Stomach (tissue), 9 donors: Measurements from ENCODE around the gene TK2. TPM values are rescaled to one million over a fixed set of nuclear protein-coding genes. Genes with fewer than 3 reads are reported as not detected.

Source experiments
- DNase-seq, 2 donors: peaks; one replicate each; pipeline versions ENCODE4 v3.0.0 to v3.0.0-alpha.2; 2013 to 2019
- H3K27ac ChIP-seq, 5 donors: fragments of 200-600 bp in 4 of 5; sonication (generic) in 4 of 5; one replicate each; pipeline ENCODE4 v1.5.1; 2013 to 2019; ENCODE audit warnings: mild to moderate bottlenecking in 1 of 5, moderate library complexity in 1 of 5
- H3K27me3 ChIP-seq, 3 donors: fragments of 200-600 bp; sonication (generic); one replicate each; pipeline ENCODE4 v1.5.1; 2017 to 2019; ENCODE audit warnings: mixed run types in 1 of 3
- H3K36me3 ChIP-seq, 4 donors: fragments of 200-600 bp; sonication (generic); 1 replicate in 3 of 4; 2 replicates in 1 of 4; pipeline ENCODE4 v1.5.1; 2016 to 2019
- H3K4me1 ChIP-seq, 4 donors: fragments of 200-600 bp; sonication (generic); one replicate each; pipeline ENCODE4 v1.5.1; 2016 to 2019
- H3K4me3 ChIP-seq, 4 donors: fragments of 200-600 bp; sonication (generic) in 3 of 4; one replicate each; pipeline ENCODE4 v1.5.1; 2016 to 2019; ENCODE audit warnings: mild to moderate bottlenecking in 1 of 4
- H3K9me3 ChIP-seq, 4 donors: fragments of 200-600 bp; sonication (generic); one replicate each; pipeline ENCODE4 v1.5.1; 2016 to 2019
- CTCF ChIP-seq, 7 experiments: fragments of 450-650 bp in 4 of 7; fragments of 200-600 bp in 3 of 7; sonication (generic) in 3 of 7; IDR thresholded peaks; one replicate each; pipeline ENCODE4 v1.5.1; 2016 to 2019; ENCODE audit warnings: antibody characterized with exemption in 7 of 7, control low read depth in 2 of 7, mild to moderate bottlenecking in 1 of 7
- EP300 ChIP-seq: sonication (generic); formaldehyde crosslinking; IDR thresholded peaks from one replicate; pipeline ENCODE4 v1.6.1; 2017; ENCODE audit warnings: antibody characterized with exemption
- POLR2A ChIP-seq, 4 donors: fragments of 450-650 bp; IDR thresholded peaks; one replicate each; pipeline ENCODE4 v1.6.1; 2016; ENCODE audit warnings: antibody characterized with exemption in 4 of 4, control low read depth in 2 of 4, mild to moderate bottlenecking in 1 of 4, moderate library complexity in 1 of 4
- POLR2AphosphoS5 ChIP-seq, 3 donors: sonication (generic); formaldehyde crosslinking; IDR thresholded peaks; one replicate each; pipeline ENCODE4 v1.6.1; 2016; ENCODE audit warnings: antibody characterized with exemption in 3 of 3
- WGBS, 5 donors: extraction: QIAGEN DNeasy Blood & Tissue Kit in 3 of 5; methylation state at CpG; one replicate each; pipeline versions ENCODE4 v1.1.5 to v1.1.7; 2013 to 2018; 5-methylcytosine and 5-hydroxymethylcytosine counted together
- intact Hi-C: fragments of 100-400 bp; cut with DNase I; formaldehyde crosslinking; loops from one replicate; pipeline ENCODE4 v1.15.1; 2023; ENCODE audit warnings: low total_unique reads
- polyA plus RNA-seq, 3 donors: library from polyadenylated mRNA; stranded (reverse); fragments of 200-250 nt; gene quantifications; one replicate each; pipeline ENCODE4 v1.2.3, GENCODE V29; 2013
- total RNA-seq, 5 donors: library from RNA; depleted of rRNA; stranded (reverse); fragments of >200 nt; gene quantifications; one replicate each; pipeline versions ENCODE4 v1.1.0 to v1.2.3, GENCODE V29; 2014 to 2016
- donor health status: healthy with polysubstance abuse.
- donor health status: Bipolar disorder and iron deficiency.
- donor health status: healthy.

The TK2 gene
- total and polyA plus RNA-seq, 8 donors: 9.8 to 25.0 (median 14.9) TPM

DNA sequence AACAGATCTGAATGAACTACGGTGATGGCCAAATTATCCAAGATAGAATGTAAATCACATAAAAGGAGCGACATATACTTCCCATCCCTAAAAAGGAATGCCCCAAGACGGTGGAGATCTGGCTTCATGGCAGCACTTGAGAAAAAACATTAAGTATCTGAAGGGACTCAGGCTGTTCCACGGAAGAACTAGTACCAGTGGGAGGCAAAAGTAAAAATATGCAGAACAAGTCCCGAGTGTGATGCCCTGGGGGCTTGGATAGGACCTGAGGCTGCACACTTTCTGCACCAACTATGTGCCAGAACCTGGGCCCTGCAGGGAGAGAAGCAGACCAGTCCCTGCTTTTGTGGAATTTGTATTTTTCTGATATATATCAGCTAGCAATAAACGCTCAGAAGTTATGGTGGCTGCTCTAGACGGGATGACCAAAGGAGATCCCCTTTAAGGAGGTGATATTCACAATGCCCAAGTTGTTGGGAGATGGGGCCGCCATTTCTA lies 1.9 kb upstream of the TK2 start:
- peak overlapping the region; percentile 58 to 75 (median 62) for H3K4me3 ChIP-seq
- no peaks in the 10 kb centered on the region for H3K27me3 ChIP-seq
- 30 to 44% (median 41%) methylated on average over 8 of the region's 8 CpGs for WGBS, 5 donors
- H3K36me3 ChIP-seq: peaks cover 0 to 12% (median 5%) of the 10 kb centered on the region in 4 donors
- H3K9me3 ChIP-seq: no peaks in the 10 kb centered on the region
- TF ChIP-seq CTCF (IDR thresholded peaks at IDR 0.05): no peak
- no peak for TF ChIP-seq EP300
- TF ChIP-seq POLR2AphosphoS5 (IDR thresholded peaks at IDR 0.05): no peak
- TF ChIP-seq POLR2A (IDR thresholded peaks at IDR 0.05): no peak
- H3K27ac ChIP-seq: peak overlapping the region; percentile 88 to 99 (median 93)
- DNase-seq: no peak
- intact Hi-C loops: no loop called here
- peaks cover 30 to 84% (median 55%) of the 10 kb centered on the region in 4 donors for H3K4me1 ChIP-seq

- peak in 1 of 2 donors; percentile 71 for DNase-seq
- Histone ChIP-seq H3K27me3 (no peaks in the 10 kb centered on the region), H3K4me1 (peaks cover 30 to 82% (median 55%) of the 10 kb centered on the region in 4 donors), H3K4me3 (peak overlapping the region in 1 of 4 donors; percentile 60), H3K27ac (peak overlapping the region; percentile 31 to 99 (median 93)), H3K36me3 (peaks cover 0 to 13% (median 6%) of the 10 kb centered on the region in 4 donors), H3K9me3 (no peaks in the 10 kb centered on the region)
- TF ChIP-seq EP300 (no peak), CTCF (IDR thresholded peaks at IDR 0.05) (peak in 1 of 7 experiments; percentile 37)
- intact Hi-C loops: no loop called here
- 49 to 56% (median 53%) methylated on average over 5 to 6 of the region's 6 CpGs for WGBS, 5 donors
Measured at GRCh38 chr16:66551348-66551759, 1.4 kb upstream of the TK2 start.

DNA sequence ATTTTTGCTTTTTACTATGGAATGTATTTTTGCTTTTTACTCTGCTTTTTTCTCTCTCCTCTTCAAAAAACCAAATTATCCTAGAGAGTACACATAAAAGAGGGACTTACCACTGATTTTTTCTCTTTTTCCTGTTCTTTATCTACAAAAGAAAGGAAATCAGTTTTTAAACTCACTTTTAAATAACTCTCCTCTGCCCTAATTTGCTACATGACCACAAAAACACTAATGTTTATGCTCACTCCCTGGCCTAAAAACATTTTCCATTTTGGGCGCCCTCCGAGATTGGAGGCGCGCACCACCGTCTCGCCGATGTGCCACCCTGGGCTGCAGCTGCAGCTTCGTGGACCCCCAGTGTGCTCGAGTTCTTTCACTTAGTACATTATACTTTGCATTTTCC lies 1.1 kb downstream of the TK2 start:
- Histone ChIP-seq H3K27me3 (no peaks in the 10 kb centered on the region), H3K4me1 (peaks cover 30 to 63% (median 47%) of the 10 kb centered on the region in 4 donors), H3K9me3 (no peaks in the 10 kb centered on the region), H3K4me3 (peak overlapping the region; percentile 61 to 84 (median 76)), H3K27ac (peak overlapping the region; percentile 83 to 99 (median 93)), H3K36me3 (peaks cover 0 to 35% (median 21%) of the 10 kb centered on the region in 4 donors)
- no peak for DNase-seq
- TF ChIP-seq POLR2AphosphoS5 (IDR thresholded peaks at IDR 0.05) (no peak), POLR2A (IDR thresholded peaks at IDR 0.05) (no peak), EP300 (no peak), CTCF (IDR thresholded peaks at IDR 0.05) (no peak)
- 43 to 74% (median 53%) methylated on average over 9 of the region's 9 CpGs for WGBS, 5 donors
- intact Hi-C loops: no loop called here

- intact Hi-C loops: no loop called here
Measured at GRCh38 chr16:66548068-66548467, 1.9 kb downstream of the TK2 start.

More at GRCh38 chr16:66548068-66548467, 1.9 kb downstream of the TK2 start:
- 89 to 96% (median 94%) methylated on average over 4 of the region's 4 CpGs for WGBS, 5 donors
- TF ChIP-seq POLR2AphosphoS5 (IDR thresholded peaks at IDR 0.05): no peak
- no peak for TF ChIP-seq CTCF (IDR thresholded peaks at IDR 0.05)
- no peak for TF ChIP-seq POLR2A (IDR thresholded peaks at IDR 0.05)
- Histone ChIP-seq H3K27ac (peak overlapping the region; percentile 11 to 99 (median 93)), H3K27me3 (no peaks in the 10 kb centered on the region), H3K36me3 (peaks cover 0 to 43% (median 29%) of the 10 kb centered on the region in 4 donors), H3K4me3 (no peak overlapping the region), H3K4me1 (peaks cover 24 to 55% (median 39%) of the 10 kb centered on the region in 4 donors), H3K9me3 (no peaks in the 10 kb centered on the region)
- DNase-seq: no peak
